HL-60/S4 (cell line): Measurements from ENCODE around the gene NSMF.

ENCODE experiments used
- in situ Hi-C: fragments of 300-500 bp; cut with MboI; formaldehyde crosslinking; loops from 2 replicates; pipeline ENCODE4 v1.14.3; 2022; ENCODE audit warnings: low sequenced_read_pairs

NSMF gene

DNA sequence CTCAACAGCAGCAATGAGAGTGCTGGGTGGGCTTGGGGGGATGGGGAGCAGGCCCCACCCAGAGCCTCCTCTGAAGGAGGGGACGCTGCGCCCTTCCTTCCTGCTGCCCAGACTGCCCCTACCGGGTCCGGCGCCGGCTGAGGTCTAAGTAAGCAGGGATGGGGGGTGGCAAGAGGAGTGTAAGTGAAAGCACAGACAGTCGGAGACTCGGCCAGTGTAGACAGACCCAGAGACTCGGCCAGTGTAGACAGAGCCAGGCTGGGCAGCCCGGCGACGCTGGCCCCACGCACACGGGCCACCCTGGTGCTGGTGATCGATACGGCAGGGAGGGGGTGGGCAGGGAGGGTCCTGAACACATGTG, 10.6 kb downstream of the NSMF start:
- in situ Hi-C loops, result no loop called here

DNA sequence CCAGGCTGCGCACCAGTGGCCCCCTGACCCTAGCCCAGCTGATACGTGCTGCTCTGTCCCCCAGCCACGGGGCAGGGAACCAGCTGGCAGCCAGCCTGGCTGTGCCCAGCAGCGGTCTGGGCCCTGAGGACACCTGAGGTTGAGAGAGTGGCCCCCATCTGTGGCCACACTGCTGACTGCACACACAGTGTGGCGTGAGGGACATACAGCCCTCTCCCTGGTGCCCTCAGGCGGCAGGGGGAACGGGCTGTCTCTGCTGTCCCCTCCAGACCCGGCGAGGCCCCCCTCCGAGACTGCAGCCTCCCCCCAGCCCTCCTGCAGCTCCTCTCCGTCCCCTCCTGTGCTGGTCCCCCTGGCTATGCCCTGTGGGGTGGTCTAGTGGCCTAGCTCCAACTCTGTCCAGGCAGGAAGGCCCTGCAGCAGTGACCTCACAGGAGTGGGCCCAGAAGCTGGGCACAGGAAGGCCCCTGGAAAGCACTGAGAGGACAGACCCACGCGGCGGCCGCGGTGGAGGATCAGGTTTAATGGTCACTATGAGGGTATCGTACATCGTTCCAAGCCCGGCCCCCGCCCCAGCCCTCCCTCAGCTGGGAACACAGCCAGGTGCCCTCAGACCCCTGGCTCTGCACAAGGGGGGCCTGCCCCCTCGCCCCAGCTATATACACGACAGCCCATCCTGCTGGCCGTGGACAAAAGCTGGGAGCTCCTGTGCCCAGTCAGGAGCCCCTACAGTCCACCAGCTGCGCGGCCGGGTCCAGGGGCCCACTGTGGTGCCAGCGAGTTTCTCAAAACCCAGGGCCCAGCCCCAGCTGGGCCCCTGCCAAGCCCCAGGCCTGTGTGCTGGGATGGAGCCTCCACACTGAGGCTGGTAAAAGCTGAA, 11.2 kb downstream of the NSMF start:
- in situ Hi-C loops, result no loop called here

DNA sequence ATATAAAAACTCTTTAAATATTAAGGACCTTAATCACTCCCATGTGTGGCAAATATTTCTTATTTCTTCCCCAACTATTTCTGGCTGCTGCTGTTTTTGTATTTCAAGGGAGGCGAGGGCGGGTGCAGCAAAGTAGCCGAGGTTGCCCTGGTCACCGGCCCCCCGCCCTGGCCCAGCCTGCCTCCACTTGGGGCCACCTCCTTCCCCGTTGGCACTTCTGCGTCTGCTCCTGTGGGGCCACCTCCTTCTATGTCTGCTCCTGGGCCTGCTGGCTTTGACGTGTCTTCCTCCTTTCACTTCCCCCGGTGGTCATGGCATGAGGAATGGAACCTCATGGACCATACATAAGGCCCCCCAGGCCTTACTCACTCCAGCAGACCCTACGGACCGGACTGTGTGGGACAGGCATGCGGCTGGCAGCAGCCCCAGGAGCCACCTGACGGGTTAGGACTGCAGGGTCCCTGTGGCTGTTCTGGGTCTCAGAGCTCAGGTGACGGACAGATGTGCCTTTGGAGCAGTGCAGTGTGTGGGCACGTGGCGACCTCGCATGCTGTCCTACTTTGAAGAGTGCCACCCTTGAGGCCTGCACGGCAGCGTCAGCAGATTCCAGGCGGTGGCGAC, 12.2 kb downstream of the NSMF start:
- in situ Hi-C loops, result no loop called here

DNA sequence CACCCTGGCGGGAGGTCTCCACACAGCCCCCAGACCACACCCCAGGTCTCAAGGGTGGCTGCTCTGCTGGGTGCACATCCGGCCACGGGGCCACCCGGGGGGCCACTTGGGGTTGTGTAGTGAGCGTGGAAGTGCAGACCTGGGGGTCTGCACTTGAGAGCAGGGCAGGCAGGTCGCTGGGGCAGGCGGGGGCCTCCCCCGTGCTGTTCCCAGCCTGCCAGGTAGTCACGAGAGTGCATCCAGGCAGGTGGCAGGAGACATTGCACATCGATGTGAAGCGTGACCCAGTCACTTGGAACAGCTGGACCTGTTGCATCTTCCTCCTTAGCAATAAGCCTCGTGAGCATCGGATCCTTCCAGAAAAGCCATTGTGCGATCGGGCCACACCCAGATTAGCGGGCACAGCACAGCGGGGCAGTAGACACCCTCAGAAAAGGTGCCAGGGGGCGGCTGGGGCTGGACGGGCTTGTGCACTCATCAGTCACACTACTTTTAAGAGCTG, 13.2 kb downstream of the NSMF start:
- in situ Hi-C loops, result no loop called here

DNA sequence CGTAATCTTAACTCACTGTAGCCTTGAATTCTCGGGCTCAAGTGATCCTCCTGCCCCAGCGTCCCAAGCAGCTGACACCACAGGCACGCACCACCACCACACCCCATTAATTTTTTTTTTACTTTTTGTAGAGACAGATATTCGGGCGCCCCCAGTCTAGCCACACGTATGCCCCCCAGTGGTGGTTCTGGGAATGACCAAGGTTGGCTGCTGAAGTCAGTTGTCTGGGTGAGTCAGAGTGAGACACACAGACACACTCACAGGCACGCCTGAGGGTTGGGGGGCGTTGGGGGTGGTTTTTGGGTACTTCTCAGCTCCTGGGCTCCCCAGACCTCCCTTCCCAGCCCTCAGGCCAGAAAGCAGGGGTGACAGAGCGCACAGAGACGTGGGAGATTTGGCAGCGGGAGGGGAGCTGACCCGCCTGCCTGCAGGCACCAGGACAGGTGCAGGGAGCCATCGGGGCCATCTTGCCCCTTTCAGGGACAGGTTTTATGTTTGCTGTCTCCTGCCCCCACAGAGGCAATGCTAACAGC, 13.8 kb downstream of the NSMF start:
- in situ Hi-C loops, result no loop called here

DNA sequence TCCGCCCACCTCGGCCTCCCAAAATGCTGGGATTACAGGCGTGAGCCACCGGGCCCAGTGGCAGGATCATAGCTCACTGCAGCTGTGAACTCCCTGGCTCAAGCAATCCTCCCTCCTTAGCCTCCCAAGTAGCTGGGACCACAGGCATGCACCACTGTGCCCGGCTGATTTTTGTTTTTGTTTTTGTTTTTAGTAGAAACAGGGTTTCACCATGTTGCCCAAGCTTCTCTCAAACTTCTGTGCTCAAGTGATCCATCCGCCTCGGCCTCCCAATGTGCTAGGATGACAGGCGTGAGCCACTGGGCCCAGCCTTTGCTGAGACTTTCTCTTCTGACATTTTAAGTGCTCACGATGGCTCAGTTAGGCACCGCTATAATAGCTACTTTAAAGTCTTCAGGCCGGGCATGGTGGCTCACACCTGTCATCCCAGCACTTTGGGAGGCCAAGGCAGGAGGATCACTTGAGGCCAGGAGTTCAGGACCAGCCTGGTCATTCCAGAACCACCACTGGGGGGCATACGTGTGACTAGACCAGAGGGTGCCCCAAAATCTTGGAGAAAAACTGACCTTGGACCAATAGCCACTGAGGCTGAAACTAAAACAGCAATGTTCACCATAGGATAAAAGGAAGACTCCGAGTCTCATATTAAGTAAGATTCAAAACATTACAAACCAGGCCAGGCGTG, 14.9 kb downstream of the NSMF start:
- in situ Hi-C loops, result no loop called here

DNA sequence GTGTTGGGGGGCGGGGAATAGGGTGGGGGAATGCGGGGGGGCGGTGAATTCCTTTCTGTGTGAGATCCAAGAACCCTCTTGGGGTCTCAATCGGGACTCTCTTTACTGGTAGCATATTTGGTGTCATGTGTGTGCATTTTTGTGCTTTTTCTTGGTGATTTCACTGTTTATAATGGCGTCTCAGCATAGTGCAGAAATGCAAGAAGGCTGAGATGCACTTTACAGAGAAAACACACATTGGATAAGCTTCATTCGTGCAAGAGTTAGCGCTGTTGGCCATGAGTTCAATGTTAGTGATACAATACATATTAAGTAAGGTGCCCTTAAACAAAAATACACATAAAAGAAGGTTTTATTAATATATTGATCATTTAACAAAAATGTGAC, 17.2 kb downstream of the NSMF start:
- in situ Hi-C loops, result no loop called here

DNA sequence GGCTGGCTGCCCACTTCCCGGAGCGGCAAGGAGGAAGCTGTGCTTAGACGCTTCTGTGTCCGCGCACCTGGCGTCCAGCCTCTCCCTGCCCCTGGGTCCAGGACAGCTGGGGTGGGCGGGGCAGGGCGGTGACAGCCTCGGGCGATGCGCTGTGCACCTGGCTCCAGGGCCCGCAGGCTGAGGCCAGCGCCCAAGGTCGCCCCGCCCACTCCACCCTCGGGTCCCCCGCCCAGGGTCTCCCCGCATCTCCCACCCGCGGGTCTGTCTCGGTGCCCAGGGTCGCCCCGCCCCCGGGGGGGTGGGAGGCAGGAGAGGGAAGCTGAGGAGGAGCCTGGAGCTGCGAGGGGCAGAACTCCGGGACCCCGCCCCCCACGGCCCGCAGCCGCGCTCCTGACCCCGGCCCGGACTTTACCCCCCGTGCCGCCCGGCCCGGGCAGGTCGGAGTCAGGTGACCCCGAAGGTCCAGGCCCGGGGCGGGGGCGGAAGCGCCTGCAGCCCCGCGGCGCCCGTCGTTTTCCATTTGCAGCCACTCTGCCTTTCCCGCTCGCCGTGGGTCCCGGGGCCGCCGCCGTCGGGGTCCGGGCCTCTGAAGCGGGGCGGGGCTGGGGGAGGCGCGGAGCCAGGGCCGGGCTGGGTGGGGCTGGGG, 17.7 kb downstream of the NSMF start, which contains the start of gene ENTPD8:
Gene ENTPD8, minus strand, starts transcription at position 69 of the 646 bp plus-strand sequence. CDS start 3,072 bp downstream, outside the sequence.
- in situ Hi-C loops, result no loop called here

DNA sequence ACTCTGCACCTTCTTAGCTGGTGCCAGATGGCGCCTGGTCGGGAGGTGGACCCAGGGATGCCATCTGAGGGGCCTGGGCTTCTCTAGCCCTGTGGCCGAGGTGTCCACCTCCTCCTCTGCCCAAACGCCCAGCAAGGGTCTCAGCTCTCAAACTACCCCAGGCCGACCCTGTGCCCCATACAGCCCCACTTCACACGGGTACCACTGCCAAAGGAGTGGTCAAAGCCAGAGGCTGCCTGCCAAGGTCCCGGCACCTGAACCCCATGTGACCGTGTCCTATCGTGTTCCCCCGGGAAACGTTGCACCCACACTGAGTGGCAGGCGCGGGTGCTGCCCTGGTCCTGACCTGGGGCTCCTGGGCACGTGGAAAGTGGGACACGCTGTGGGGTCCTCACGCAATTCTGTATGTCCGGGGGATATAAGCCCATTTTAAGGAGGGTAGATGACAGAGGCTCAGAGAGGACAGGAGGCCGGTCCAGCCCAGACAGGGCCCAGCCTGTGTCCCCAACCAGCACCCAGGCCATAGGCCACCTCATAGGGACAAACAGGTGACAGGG, 19.9 kb downstream of the NSMF start:
- in situ Hi-C loops, result no loop called here

DNA sequence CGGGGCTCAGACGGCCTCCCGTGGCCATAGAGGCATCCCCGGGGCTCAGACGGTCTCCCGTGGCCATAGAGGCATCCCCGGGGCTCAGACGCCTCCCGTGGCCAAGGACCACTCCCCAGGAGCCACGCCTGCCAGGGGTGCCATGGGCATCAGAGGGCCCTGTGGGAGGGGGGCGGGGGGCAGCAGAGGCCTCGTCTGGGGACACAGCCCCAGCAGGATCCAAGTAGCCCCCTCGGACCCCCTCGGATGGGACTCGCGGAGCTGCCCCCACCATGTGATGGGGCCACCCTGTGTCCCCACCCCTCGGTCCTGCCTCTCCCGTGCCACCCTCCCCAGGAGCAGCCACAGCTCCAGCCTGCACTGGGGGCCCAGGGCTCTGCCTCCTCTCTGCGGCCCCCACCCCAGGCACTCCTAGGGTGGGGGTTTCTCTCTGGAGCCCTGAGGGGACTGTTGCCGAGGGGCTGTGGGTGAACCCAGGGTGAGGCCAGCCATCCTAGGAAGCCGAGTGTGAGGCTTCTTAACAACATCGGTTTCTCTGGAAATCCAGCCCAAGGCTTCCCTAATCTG, 20.5 kb downstream of the NSMF start:
- in situ Hi-C loops, result no loop called here

DNA sequence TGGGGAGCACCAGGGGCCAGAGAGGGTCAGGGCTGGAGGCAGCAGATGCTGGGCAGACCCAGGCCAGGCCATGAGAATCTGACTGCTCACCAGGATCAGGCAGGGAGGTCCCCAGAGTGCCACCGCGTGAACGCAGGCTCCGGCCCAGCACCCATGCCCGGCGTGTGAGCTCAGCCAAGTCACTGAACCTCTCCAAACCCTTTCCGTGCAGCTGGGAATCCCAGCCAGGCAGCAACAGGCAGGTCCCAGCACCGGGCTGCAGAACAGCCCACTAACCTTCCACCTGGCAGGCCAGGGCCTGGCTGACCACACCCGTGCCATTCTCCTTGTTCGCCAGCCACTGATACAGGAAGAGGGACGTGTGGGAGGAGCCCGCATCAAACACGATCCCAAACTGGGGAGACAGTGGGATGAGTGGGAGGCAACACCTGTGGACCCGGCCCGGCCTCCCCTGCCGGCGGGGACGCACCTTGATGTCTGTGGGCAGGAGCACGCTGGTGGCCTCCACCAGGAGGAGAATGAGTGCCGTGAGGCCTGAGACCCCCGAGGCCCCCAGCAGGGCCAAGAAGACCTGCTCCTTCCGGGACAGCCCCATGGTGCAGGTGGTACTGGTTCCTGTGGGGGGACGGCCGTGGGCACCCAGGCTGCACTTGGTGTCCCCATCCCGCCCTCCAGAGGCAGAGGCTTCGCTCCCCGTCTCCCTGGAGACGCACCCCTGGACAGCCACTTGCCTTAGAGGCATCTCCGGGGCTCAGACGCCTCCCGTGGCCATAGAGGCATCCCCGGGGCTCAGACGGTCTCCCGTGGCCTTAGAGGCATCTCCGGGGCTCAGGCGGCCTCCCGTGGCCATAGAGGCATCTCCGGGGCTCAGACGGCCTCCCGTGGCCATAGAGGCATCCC, 21.2 kb downstream of the NSMF start:
- in situ Hi-C loops, result no loop called here

DNA sequence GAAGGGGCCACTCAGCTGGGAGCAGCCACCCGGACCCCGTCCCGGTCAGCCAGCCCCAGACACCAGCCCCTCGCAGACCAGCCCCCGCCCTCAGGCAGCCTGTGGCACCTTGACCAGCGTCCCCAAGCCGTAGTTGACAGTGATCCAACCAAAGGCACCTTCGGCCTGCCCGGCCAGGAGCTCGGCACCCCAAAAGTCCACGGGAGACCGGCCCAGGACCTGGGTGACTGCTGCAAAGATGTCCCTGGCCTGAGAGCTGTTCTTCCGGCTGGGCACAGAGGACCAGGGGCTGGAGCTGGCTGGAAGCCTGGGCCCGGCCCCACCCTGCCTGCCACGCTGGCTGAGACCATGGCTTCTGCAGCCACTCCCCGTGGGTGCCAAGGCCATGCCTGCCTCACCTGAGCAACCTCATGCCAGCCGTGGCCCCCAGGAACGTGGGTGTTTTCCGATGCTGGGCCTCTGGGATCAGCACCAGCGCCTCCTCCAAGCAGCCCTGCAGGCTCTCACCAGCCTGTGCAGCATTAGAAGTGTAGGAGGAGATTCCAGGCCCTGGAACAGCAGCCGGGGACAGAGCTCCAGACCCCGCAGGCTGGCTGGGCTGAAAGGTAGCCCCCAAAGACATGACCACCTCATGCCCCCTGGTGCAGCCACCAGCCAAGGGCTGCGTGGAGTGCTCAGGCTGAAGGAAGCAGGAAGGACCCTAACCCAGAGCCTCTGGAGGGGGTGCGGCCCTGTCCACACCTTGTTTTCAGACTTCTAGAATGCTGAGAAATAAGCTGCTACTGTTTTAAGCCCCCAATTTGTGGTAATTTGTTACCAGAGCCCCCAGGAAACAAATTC, 22.2 kb downstream of the NSMF start:
- in situ Hi-C loops, result no loop called here

DNA sequence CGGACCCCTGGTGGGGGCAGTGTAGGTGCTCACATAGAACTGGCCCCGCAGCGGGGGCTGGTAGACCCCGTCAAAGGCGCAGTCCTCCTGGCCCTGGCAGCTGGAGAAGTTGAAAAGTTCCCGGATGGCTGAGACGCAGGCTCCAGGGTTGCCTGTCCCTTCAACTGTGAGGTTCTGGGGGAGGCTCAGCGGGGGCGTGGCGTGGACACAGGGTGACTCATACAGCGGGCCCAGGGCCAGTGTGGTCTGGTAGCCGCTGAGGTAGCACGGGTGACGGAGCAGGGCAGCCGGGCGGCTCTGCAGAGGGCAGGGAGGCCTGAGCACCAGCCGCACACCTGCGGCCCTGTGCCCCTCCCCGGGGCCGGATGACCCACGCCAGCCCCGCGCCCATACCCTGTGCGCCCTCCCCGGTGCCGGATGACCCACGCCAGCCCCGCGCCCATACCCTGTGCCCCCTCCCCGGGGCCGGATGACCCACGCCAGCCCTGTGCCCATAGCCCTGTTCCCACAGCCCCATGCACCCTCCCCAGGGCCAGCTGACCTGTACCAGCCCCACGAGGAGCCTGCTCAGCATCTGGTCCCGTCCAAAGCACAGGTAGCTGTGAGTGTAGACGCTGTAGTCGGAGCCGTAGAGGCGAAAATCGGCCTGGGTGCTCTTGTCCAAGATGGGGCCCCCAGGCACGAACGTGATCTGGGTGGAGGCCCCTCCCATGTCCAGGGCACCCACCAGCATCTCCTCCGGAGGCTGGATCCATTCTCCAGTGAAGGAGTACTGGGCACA, 23.0 kb downstream of the NSMF start:
- in situ Hi-C loops, result no loop called here

DNA sequence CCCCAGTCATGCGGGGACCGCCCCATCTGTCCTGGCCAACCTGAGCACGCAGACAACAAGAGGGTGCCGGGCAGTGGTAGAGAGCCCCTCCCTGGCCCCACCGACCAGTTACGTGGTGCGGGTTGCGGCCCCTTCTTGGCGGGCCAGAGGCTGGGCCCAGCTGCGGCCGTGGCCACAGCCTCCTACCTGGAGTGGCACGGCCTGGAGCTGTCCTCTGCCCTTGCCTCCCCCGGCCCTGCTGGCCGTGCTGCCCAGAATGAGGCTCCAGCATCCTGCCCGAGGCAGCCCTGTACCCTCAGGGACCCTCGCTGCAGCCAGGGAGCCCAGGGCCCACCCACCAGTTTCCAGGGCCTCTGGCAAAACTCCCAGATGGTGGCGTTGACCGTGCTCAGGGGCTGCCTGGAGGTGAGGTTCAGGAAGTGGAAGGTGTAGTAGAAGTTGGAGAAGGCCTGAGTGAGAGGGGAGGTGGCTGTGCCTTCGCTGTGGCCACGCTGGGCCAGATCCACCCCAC, 23.7 kb downstream of the NSMF start:
- in situ Hi-C loops, result no loop called here

DNA sequence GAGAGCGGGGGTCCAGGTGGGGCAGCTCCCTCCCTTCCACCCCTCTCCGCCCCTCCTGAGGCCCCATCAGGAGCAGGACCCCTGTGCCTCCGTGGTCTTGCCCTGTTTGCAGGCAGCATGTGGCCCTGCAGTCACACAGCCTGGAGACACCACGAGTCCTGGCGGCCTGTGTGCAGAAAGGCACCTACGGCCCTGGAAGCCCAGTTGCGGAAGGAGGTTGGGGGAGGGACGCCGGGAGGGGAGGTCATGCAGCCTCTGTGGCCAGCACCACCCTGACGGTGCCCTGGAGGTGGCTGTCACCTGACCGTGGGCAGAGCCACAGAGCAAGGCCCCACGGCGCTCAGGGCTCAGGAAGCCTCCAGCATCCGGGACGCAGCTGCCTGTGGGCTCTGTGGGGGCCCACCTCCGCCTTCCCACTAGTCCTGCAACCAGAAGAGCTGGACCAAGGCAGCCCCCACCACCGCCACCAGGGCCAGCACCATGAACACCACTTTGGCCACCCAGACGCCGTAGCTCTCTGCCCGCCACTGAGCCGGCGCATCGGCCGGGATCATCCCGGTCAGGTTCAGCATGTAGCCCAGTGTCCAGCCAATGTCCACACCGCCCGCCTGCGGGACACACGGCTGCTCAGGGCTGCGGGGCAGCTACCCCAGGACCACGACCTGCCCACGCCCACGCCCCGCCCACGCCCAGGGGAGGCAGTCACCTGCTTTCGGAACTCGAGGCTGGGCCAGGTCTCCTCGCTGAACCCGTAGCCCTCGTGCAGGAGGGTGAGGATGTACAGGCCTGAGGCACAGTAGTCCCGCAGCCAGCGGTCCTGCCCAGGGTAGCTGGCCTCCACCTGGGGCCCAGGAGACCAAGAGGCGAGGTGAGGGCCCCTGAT, 24.4 kb downstream of the NSMF start:
- in situ Hi-C loops, result no loop called here

DNA sequence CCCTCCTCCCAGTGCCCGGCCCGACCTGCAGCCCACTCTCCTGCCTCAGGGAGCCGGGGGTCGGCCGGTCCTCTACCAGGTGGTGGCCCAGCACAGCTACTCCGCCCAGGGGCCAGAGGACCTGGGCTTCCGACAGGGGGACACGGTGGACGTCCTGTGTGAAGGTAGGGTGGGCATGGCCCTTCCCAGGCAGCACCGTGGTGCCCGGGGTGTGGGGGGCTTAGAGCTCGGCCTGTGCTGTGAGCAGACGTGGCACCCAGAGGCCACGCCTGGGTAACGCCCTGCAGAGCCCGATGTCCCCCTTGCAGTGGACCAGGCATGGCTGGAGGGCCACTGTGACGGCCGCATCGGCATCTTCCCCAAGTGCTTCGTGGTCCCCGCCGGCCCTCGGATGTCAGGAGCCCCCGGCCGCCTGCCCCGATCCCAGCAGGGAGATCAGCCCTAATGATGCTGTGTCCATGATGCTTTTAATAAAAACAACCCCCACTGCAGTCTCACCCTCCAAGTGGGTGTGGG, 25.2 kb downstream of the NSMF start:
- in situ Hi-C loops, result no loop called here
